IPS-15b (cell line): ENCODE results near the gene COL26A1.
"Not testable (repeated sequence)": the region's sequence is repeated elsewhere in the genome, so short reads cannot be mapped to it uniquely, and the experiment has no call there.

Source experiments
- H3K27me3 ChIP-seq: one replicate; pipeline ENCODE4 v1.6.1; 2013; ENCODE audit warnings: low read length; ENCODE audit not compliant: control insufficient read depth, insufficient read depth
- H3K36me3 ChIP-seq: one replicate; pipeline ENCODE4 v1.6.1; 2013; ENCODE audit warnings: low read length; ENCODE audit not compliant: control insufficient read depth, insufficient read depth
- H3K4me1 ChIP-seq: one replicate; pipeline ENCODE4 v1.6.1; 2013; ENCODE audit warnings: mild to moderate bottlenecking, low read length; ENCODE audit not compliant: control insufficient read depth, insufficient read depth
- H3K4me3 ChIP-seq: one replicate; pipeline ENCODE4 v1.5.1; 2013; ENCODE audit warnings: low read depth, low read length
- H3K9ac ChIP-seq: one replicate; pipeline ENCODE4 v1.6.1; 2013; ENCODE audit warnings: low read depth, mild to moderate bottlenecking, low read length
- H3K9me3 ChIP-seq: one replicate; pipeline ENCODE4 v1.6.1; 2013; ENCODE audit warnings: mild to moderate bottlenecking, low read length; ENCODE audit not compliant: control insufficient read depth, insufficient read depth

Gene COL26A1

GRCh38 chr7:101490439-101490838 is 127.8 kb downstream of the COL26A1 start:
- not testable (repeated sequence) for H3K4me3 ChIP-seq

GRCh38 chr7:101491442-101491841 is 128.8 kb downstream of the COL26A1 start:
- peaks cover 17% of the 10 kb centered on the region for H3K4me1 ChIP-seq
- H3K9ac ChIP-seq, H3K4me3 ChIP-seq, H3K9me3 ChIP-seq, H3K27me3 ChIP-seq, H3K36me3 ChIP-seq: not testable (repeated sequence)

More at GRCh38 chr7:101490439-101490838, 127.8 kb downstream of the COL26A1 start:
- H3K9me3 ChIP-seq, H3K27me3 ChIP-seq, H3K36me3 ChIP-seq, H3K9ac ChIP-seq: not testable (repeated sequence)
- peaks cover 20% of the 10 kb centered on the region for H3K4me1 ChIP-seq

- Histone ChIP-seq H3K36me3 (no peaks in the 10 kb centered on the region), H3K4me1 (peaks cover 18% of the 10 kb centered on the region), H3K27me3 (no peaks in the 10 kb centered on the region), H3K4me3 (peak overlapping the region; percentile 22), H3K9ac (no peak overlapping the region), H3K9me3 (no peaks in the 10 kb centered on the region)
These were observed 132.1 kb downstream of the COL26A1 start for GRCh38 chr7:101494602-101495329.

GRCh38 chr7:101496017-101496416 is 133.3 kb downstream of the COL26A1 start:
- H3K4me1 ChIP-seq = peaks cover 18% of the 10 kb centered on the region
- no peaks in the 10 kb centered on the region for H3K36me3 ChIP-seq
- no peaks in the 10 kb centered on the region for H3K27me3 ChIP-seq
- H3K4me3 ChIP-seq = no peak overlapping the region
- no peaks in the 10 kb centered on the region for H3K9me3 ChIP-seq
- H3K9ac ChIP-seq = no peak overlapping the region

- H3K9me3 ChIP-seq = no peaks in the 10 kb centered on the region
- no peak overlapping the region for H3K9ac ChIP-seq
- peaks cover 6% of the 10 kb centered on the region for H3K4me1 ChIP-seq
- no peaks in the 10 kb centered on the region for H3K36me3 ChIP-seq
- H3K27me3 ChIP-seq = no peaks in the 10 kb centered on the region
- H3K4me3 ChIP-seq = no peak overlapping the region
These were observed 138.7 kb downstream of the COL26A1 start for GRCh38 chr7:101501351-101501750.

GRCh38 chr7:101502466-101503098 is 139.9 kb downstream of the COL26A1 start:
- H3K27me3 ChIP-seq = no peaks in the 10 kb centered on the region
- no peaks in the 10 kb centered on the region for H3K9me3 ChIP-seq
- no peaks in the 10 kb centered on the region for H3K36me3 ChIP-seq
- H3K4me3 ChIP-seq = no peak overlapping the region
- H3K9ac ChIP-seq = no peak overlapping the region
- H3K4me1 ChIP-seq = peaks cover 9% of the 10 kb centered on the region

- not testable (repeated sequence) for H3K4me3 ChIP-seq, H3K9ac ChIP-seq, H3K27me3 ChIP-seq, H3K4me1 ChIP-seq, H3K9me3 ChIP-seq, H3K36me3 ChIP-seq
These were observed 142.8 kb downstream of the COL26A1 start for GRCh38 chr7:101505510-101505909.

GRCh38 chr7:101506531-101506930 is 143.9 kb downstream of the COL26A1 start:
- Histone ChIP-seq H3K4me1 (peaks cover 3% of the 10 kb centered on the region), H3K27me3 (no peaks in the 10 kb centered on the region), H3K9me3 (no peaks in the 10 kb centered on the region), H3K9ac (no peak overlapping the region), H3K36me3 (no peaks in the 10 kb centered on the region), H3K4me3 (no peak overlapping the region)

GRCh38 chr7:101507327-101507726 is 144.7 kb downstream of the COL26A1 start:
- Histone ChIP-seq H3K4me3 (no peak overlapping the region), H3K9ac (peak overlapping the region; percentile 16), H3K9me3 (no peaks in the 10 kb centered on the region), H3K36me3 (no peaks in the 10 kb centered on the region), H3K4me1 (peaks cover 3% of the 10 kb centered on the region), H3K27me3 (no peaks in the 10 kb centered on the region)

- H3K27me3 ChIP-seq = no peaks in the 10 kb centered on the region
These were observed 145.1 kb downstream of the COL26A1 start for GRCh38 chr7:101507791-101508252.

GRCh38 chr7:101510297-101510696 is 147.6 kb downstream of the COL26A1 start:
- Histone ChIP-seq H3K36me3 (no peaks in the 10 kb centered on the region), H3K4me3 (no peak overlapping the region), H3K27me3 (no peaks in the 10 kb centered on the region), H3K4me1 (peaks cover 3% of the 10 kb centered on the region), H3K9me3 (no peaks in the 10 kb centered on the region), H3K9ac (no peak overlapping the region)

More at GRCh38 chr7:101507791-101508252, 145.1 kb downstream of the COL26A1 start:
- Histone ChIP-seq H3K9me3 (no peaks in the 10 kb centered on the region), H3K4me3 (no peak overlapping the region), H3K36me3 (no peaks in the 10 kb centered on the region), H3K9ac (no peak overlapping the region), H3K4me1 (peaks cover 3% of the 10 kb centered on the region)

GRCh38 chr7:101511965-101512364 is 149.3 kb downstream of the COL26A1 start:
- no peaks in the 10 kb centered on the region for H3K27me3 ChIP-seq
- H3K36me3 ChIP-seq = peaks cover under 1% of the 10 kb centered on the region

More at GRCh38 chr7:101511965-101512364, 149.3 kb downstream of the COL26A1 start:
- no peaks in the 10 kb centered on the region for H3K9me3 ChIP-seq
- peaks cover 3% of the 10 kb centered on the region for H3K4me1 ChIP-seq
- no peak overlapping the region for H3K9ac ChIP-seq
- H3K4me3 ChIP-seq = no peak overlapping the region
